CD4-positive, alpha-beta T cell (primary cell): ENCODE data around the gene FBXL16. TPM values are rescaled to one million over a fixed set of nuclear protein-coding genes. Genes with fewer than 3 reads are reported as not detected.

Source experiments
- ATAC-seq: fragments of 200-7000 bp; cut with Tn5 transposase; one replicate; pipeline ENCODE4 v1.10.0; 2022; ENCODE audit warnings: mild to moderate bottlenecking; ENCODE audit not compliant: poor library complexity
- CTCF ChIA-PET: fragments of 350-600 bp; sonication (Branson Sonifier 250); formaldehyde crosslinking; loops from one replicate; lab custom pipeline; 2021; ENCODE audit warnings: antibody characterized with exemption, inconsistent platforms; lab: Charles Lee
- POLR2A ChIA-PET: fragments of 350-600 bp; sonication (Branson Sonifier 250); formaldehyde crosslinking; loops from one replicate; lab custom pipeline; 2021; ENCODE audit warnings: antibody characterized with exemption, inconsistent platforms; lab: Charles Lee
- DNase-seq, 14 experiments: peaks; one replicate each; pipeline ENCODE4 v3.0.0-alpha.2; 2013 to 2020; ENCODE audit warnings: mixed read lengths in 2 of 14
- H3K27ac ChIP-seq, 2 donors: one replicate each; pipeline versions ENCODE4 v1.5.1 to v1.7.0; 2013; ENCODE audit warnings: low read length in 2 of 2, low read depth in 1 of 2, mild to moderate bottlenecking in 1 of 2
- H3K27me3 ChIP-seq, 2 experiments: 1 replicate in 1 of 2; 2 replicates in 1 of 2; pipeline versions ENCODE4 v1.6.1 to v1.7.0; 2013; ENCODE audit warnings: low read length in 2 of 2, control low read depth in 1 of 2, mild to moderate bottlenecking in 1 of 2, moderate library complexity in 1 of 2; ENCODE audit not compliant: insufficient read depth in 2 of 2, control insufficient read depth in 1 of 2
- H3K36me3 ChIP-seq: one replicate; pipeline ENCODE4 v1.6.1; 2013; ENCODE audit warnings: low read length, control low read depth; ENCODE audit not compliant: insufficient read depth
- H3K4me1 ChIP-seq: one replicate; pipeline ENCODE4 v1.6.1; 2013; ENCODE audit warnings: low read length, control low read depth; ENCODE audit not compliant: insufficient read depth
- H3K4me3 ChIP-seq: one replicate; pipeline ENCODE4 v1.5.1; 2013; ENCODE audit warnings: mild to moderate bottlenecking, low read length, moderate library complexity
- H3K9me3 ChIP-seq, 2 experiments: 1 replicate in 1 of 2; 2 replicates in 1 of 2; pipeline versions ENCODE4 v1.6.1 to v1.7.0; 2013; ENCODE audit warnings: low read length in 2 of 2, mild to moderate bottlenecking in 2 of 2, control low read depth in 1 of 2, moderate library complexity in 1 of 2; ENCODE audit not compliant: control insufficient read depth in 1 of 2, insufficient read depth in 1 of 2
- H3K27ac Mint-ChIP-seq: one replicate; pipeline ENCODE4 v1.8.0; 2020; ENCODE audit warnings: mixed read lengths
- H3K27me3 Mint-ChIP-seq: one replicate; pipeline ENCODE4 v1.8.0; 2021; ENCODE audit warnings: mixed read lengths
- H3K36me3 Mint-ChIP-seq: one replicate; pipeline ENCODE4 v1.8.0; 2021; ENCODE audit warnings: low read depth, mixed read lengths
- H3K4me1 Mint-ChIP-seq: one replicate; pipeline ENCODE4 v1.8.0; 2021; ENCODE audit warnings: low read depth, mixed read lengths
- H3K4me3 Mint-ChIP-seq: one replicate; pipeline ENCODE4 v1.8.0; 2020; ENCODE audit warnings: mild to moderate bottlenecking, mixed read lengths
- H3K9me3 Mint-ChIP-seq: one replicate; pipeline ENCODE4 v1.8.0; 2020; ENCODE audit warnings: mixed read lengths
- intact Hi-C, 2 experiments: fragments of 100-400 bp; cut with DNase I in 1 of 2; cut with micrococcal nuclease in 1 of 2; formaldehyde crosslinking; loops; one replicate each; pipeline versions ENCODE4 v1.15.1 to v1.9.0; 2023 to 2025; cut with DNase I, micrococcal nuclease
- total RNA-seq, 174 experiments: library from RNA in 2 of 174; stranded (reverse) in 2 of 174; gene quantifications; one replicate each; pipeline ENCODE4 v1.2.3 and lab custom pipeline; 2021 to 2026
- TF ChIP-seq, protein P1 (sequence below): fragments of 200-600 bp; IDR thresholded peaks from one replicate; pipeline ENCODE4 v1.8.0; 2022; ENCODE audit warnings: antibody characterized with exemption, mild to moderate bottlenecking

The FBXL16 gene
- total RNA-seq, 2 experiments from 2014 or later = 11.0 to 11.7 TPM

DNA sequence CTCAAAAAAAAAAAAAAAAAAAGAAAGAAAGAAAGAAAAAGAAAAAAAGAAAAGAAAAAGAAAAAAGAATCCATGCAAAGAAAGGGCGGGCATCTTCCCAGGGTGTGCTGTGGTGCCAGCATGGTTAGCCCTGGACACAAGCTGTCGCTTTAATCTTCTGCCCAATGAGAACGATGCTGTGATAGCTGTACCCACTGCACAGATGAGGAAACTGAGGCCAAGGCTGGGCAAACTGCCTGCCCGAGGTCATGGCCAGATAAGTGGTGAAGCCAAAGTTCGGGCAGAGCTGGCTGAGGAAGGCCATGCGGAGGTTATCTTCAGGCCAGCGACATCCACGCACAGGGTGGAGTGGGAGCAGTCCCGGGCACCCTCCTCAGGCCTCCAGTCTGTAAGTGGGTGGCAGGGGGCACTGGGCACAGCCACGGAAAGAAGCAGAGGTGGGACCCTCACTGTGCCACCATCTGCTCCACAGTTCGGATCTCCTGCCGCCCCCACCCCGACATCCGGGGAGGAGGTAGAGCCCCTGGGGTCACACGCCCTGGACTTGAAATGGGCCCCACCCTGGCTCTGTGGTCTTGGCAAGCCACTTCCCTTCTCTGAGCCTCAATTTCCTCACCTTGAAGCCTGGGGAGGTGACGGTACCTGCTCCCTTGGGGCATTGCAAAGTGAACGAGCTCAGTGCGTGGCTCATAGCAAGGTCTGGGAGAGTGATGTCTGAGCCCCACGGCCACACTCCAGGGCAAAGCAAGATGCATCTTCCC lies 6.5 kb downstream of the FBXL16 start:
- Histone ChIP-seq H3K27ac (no peak overlapping the region), H3K4me3 (no peak overlapping the region), H3K4me1 (peaks cover 69% of the 10 kb centered on the region), H3K9me3 (peaks cover 0 to 40% of the 10 kb centered on the region in 2 experiments), H3K27me3 (peaks cover 31 to 34% of the 10 kb centered on the region in 2 experiments), H3K36me3 (no peaks in the 10 kb centered on the region)
- ATAC-seq = no peak
- peaks cover 20% of the 10 kb centered on the region for H3K27me3 Mint-ChIP-seq
- intact Hi-C loops = loop anchor here in 1 of 2 experiments (10.0 kb wide), 2 partner anchors 716 to 1266 kb away; partner anchors contain the start of genes RNF151, RPS2 and UNKL
- CTCF ChIA-PET = no interaction called here
- POLR2A ChIA-PET = interaction anchor here (1.4 kb wide), 1 partner anchor 16 kb away, joined by 3 read pairs; the partner anchor contains the start of gene METRN
- no peaks in the 10 kb centered on the region for H3K36me3 Mint-ChIP-seq
- TF ChIP-seq, protein P1, sequence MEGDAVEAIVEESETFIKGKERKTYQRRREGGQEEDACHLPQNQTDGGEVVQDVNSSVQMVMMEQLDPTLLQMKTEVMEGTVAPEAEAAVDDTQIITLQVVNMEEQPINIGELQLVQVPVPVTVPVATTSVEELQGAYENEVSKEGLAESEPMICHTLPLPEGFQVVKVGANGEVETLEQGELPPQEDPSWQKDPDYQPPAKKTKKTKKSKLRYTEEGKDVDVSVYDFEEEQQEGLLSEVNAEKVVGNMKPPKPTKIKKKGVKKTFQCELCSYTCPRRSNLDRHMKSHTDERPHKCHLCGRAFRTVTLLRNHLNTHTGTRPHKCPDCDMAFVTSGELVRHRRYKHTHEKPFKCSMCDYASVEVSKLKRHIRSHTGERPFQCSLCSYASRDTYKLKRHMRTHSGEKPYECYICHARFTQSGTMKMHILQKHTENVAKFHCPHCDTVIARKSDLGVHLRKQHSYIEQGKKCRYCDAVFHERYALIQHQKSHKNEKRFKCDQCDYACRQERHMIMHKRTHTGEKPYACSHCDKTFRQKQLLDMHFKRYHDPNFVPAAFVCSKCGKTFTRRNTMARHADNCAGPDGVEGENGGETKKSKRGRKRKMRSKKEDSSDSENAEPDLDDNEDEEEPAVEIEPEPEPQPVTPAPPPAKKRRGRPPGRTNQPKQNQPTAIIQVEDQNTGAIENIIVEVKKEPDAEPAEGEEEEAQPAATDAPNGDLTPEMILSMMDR = no peak
- peak overlapping the region; percentile 62 for H3K4me3 Mint-ChIP-seq
- H3K9me3 Mint-ChIP-seq = no peaks in the 10 kb centered on the region
- DNase-seq = peak in 1 of 14 experiments; percentile 74
- H3K4me1 Mint-ChIP-seq = peaks cover 7% of the 10 kb centered on the region
- no peak overlapping the region for H3K27ac Mint-ChIP-seq

DNA sequence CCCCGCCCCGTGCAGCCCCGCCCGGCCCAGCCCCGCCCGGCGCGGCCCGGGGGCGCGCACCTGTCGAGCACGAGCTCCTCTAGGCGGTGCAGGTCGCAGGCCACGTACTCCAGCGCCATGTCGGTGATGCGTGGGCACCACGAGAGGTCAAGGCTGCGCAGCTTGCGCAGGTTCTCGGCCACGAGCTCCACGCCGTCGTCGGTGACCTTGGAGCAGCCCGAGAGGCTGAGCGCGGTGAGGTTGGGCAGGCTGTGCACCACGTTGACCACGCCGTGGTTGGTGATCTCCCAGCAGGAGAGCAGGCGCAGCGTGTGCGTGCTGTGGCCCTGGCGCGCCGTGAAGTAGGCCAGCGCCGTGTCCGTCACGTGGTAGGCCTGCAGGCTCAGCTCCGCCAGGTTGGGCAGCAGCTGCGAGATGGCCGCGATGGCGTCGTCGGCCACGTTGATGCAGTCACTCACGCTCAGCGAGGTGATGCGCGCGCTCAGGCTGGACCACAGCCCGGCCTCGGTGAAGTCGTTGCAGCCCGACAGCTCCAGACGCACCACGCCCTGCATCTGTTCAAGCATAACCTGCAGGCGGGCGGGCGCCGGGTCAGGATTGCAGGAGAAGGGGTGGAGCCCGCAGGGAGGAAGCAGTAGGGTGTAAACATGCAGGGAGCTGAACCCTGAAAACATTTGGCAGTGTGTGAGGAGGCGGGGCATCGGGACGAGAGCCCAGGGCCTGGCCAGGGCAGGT lies 10.1 kb downstream of the FBXL16 start:
- ATAC-seq = peak; percentile 73
- no peaks in the 10 kb centered on the region for H3K36me3 Mint-ChIP-seq
- Histone ChIP-seq H3K4me3 (peak overlapping the region; percentile 69), H3K4me1 (peaks cover 59% of the 10 kb centered on the region), H3K9me3 (peaks cover 0 to 14% of the 10 kb centered on the region in 2 experiments), H3K27me3 (peaks cover 0 to 2% of the 10 kb centered on the region in 2 experiments), H3K36me3 (no peaks in the 10 kb centered on the region), H3K27ac (no peak overlapping the region)
- H3K4me3 Mint-ChIP-seq = peak overlapping the region; percentile 80
- ChIA-PET POLR2A (interaction anchor here (0.5 to 4.1 kb wide), 30 partner anchors 8 to 1452 kb away, joined by 3 to 55 read pairs (median 6); partner anchors contain the start of genes ANTKMT, CAPN15, CCDC78 and CHTF18), CTCF (interaction anchor here (1.2 to 2.0 kb wide), 3 partner anchors 28 to 59 kb away, joined by 4 to 8 read pairs (median 6); partner anchors contain the start of genes CIAO3 and RHOT2)
- no peaks in the 10 kb centered on the region for H3K9me3 Mint-ChIP-seq
- peak overlapping the region; percentile 72 for H3K27ac Mint-ChIP-seq
- no peaks in the 10 kb centered on the region for H3K27me3 Mint-ChIP-seq
- H3K4me1 Mint-ChIP-seq = peaks cover 11% of the 10 kb centered on the region
- peak; percentile 40 to 86 (median 73) for DNase-seq
- TF ChIP-seq, protein P1 = no peak
- intact Hi-C loops = loop anchor here in 1 of 2 experiments (10.0 kb wide), 2 partner anchors 719 to 1269 kb away; partner anchors contain the start of genes RNF151, RPS2 and UNKL

DNA sequence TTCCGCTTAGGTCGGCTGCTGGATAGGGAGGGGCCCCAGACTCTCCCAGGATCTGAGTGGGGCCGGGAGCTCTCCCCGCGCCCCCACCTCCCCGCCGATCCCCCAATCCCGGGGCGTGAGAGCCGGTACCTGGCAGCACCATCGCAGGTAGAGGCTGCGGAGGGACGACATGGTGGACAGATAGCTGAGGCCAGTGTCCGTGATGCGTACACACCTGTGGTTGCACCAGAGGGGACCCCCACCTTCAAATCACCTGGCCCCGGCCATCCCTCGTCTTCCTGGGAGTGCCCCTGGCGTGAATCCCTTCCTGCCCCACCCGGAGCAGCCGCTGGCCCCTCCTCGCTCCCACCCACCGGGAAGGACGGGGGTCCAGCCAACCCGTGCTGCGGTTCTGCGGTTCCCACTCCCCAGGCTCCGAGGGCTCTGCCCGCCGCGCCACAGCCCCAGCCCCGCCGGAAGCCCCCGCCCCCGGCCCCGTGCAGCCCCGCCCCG lies 10.7 kb downstream of the FBXL16 start:
- TF ChIP-seq, protein P1 = no peak
- H3K4me1 ChIP-seq = peaks cover 58% of the 10 kb centered on the region
- ATAC-seq (no peak), DNase-seq (peak in 1 of 14 experiments; percentile 57)
- CTCF ChIA-PET = interaction anchor here (1.2 to 2.0 kb wide), 3 partner anchors 27 to 58 kb away, joined by 4 to 8 read pairs (median 6); partner anchors contain the start of genes CIAO3 and RHOT2
- H3K27me3 ChIP-seq = peaks cover 0 to 2% of the 10 kb centered on the region in 2 experiments
- peak overlapping the region; percentile 69 for H3K4me3 ChIP-seq
- no peak overlapping the region for H3K27ac Mint-ChIP-seq
- peaks cover 16% of the 10 kb centered on the region for H3K4me1 Mint-ChIP-seq
- no peak overlapping the region for H3K27ac ChIP-seq
- peaks cover 0 to 9% of the 10 kb centered on the region in 2 experiments for H3K9me3 ChIP-seq
- H3K36me3 Mint-ChIP-seq = peaks cover 5% of the 10 kb centered on the region
- intact Hi-C loops = loop anchor here in 1 of 2 experiments (10.0 kb wide), 2 partner anchors 720 to 1270 kb away; partner anchors contain the start of genes RNF151, RPS2 and UNKL
- H3K36me3 ChIP-seq = no peaks in the 10 kb centered on the region
- no peaks in the 10 kb centered on the region for H3K27me3 Mint-ChIP-seq
- no peaks in the 10 kb centered on the region for H3K9me3 Mint-ChIP-seq
- POLR2A ChIA-PET = interaction anchor here (0.6 to 4.1 kb wide), 25 partner anchors 9 to 1452 kb away, joined by 3 to 55 read pairs (median 7); partner anchors contain the start of genes ANTKMT, CAPN15, CCDC78 and CHTF18
- H3K4me3 Mint-ChIP-seq = peak overlapping the region; percentile 20
